Activated naive CD4-positive, alpha-beta T cell treated with anti-CD3 and anti-CD28 coated beads, Interleukin-2, amount 10 ng/mL, durations not matched to agents 7 days and 5 days (primary cell): ENCODE measurements around the gene PIAS1.
"Not testable (repeated sequence)": the region's sequence is repeated elsewhere in the genome, so short reads cannot be mapped to it uniquely, and the experiment has no call there.

ENCODE experiments used
- CTCF ChIA-PET: fragments of 350-600 bp; sonication (Branson Sonifier 250); formaldehyde crosslinking; loops from one replicate; lab custom pipeline; 2021; ENCODE audit warnings: antibody characterized with exemption; lab: Charles Lee
- DNase-seq: peaks from one replicate; pipeline ENCODE4 v3.0.0-alpha.2; 2020
- H3K27ac Mint-ChIP-seq: one replicate; pipeline ENCODE4 v1.8.0; 2021; ENCODE audit warnings: mild to moderate bottlenecking, moderate library complexity, mixed read lengths
- H3K27me3 Mint-ChIP-seq: one replicate; pipeline ENCODE4 v1.8.0; 2021; ENCODE audit warnings: mild to moderate bottlenecking, mixed read lengths
- H3K36me3 Mint-ChIP-seq: one replicate; pipeline ENCODE4 v1.8.0; 2021; ENCODE audit warnings: mixed read lengths
- H3K4me1 Mint-ChIP-seq: one replicate; pipeline ENCODE4 v1.8.0; 2021; ENCODE audit warnings: mixed read lengths
- H3K4me3 Mint-ChIP-seq: one replicate; pipeline ENCODE4 v1.8.0; 2021; ENCODE audit warnings: mild to moderate bottlenecking, moderate library complexity, mixed read lengths
- H3K9me3 Mint-ChIP-seq: one replicate; pipeline ENCODE4 v1.8.0; 2021; ENCODE audit warnings: mixed read lengths

Gene PIAS1

DNA sequence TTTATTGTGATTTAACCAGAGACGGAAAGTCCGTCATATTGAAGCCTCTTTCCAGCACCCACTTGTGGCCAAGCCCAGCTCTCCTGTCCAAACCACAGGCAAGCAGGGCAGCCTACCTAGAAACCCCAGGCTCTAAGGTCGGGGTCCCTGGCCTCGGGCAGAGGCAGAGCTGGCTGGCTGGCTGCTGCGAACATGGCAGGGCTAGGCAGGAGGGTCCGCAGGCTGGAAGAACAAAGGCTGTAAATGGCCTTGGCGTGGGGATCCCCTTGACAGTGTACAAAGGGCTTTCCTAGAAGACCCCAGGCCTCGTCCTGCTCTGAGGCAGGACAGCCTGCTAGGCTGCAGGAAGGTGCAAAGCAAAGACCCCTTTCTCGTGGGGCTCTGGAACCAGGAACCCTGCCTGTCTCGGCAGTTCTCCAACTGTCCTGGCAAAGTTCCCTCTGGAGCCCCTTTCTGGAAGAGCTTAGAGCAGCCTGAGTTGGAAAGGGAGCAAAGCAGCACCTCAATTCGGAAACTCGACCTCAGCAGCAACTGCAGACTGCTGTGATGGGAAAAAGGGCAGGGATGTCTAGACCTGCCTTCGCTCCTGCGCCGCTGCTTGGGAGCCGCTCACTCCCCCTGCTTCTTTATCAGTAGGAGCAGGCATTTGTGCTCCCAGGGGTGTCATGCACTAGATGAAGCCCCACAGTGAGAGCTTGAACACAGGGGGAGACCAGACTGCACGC is 142.5 kb downstream of the PIAS1 start:
- H3K4me1 Mint-ChIP-seq = no peaks in the 10 kb centered on the region
- H3K4me3 Mint-ChIP-seq = no peak overlapping the region
- peaks cover 34% of the 10 kb centered on the region for H3K36me3 Mint-ChIP-seq
- CTCF ChIA-PET = interaction anchor here (0.7 kb wide), 1 partner anchor 14 kb away, joined by 3 read pairs; no protein-coding TSS in a partner anchor
- H3K27me3 Mint-ChIP-seq = no peaks in the 10 kb centered on the region
- no peak for DNase-seq
- H3K9me3 Mint-ChIP-seq = no peaks in the 10 kb centered on the region
- H3K27ac Mint-ChIP-seq = no peak overlapping the region

DNA sequence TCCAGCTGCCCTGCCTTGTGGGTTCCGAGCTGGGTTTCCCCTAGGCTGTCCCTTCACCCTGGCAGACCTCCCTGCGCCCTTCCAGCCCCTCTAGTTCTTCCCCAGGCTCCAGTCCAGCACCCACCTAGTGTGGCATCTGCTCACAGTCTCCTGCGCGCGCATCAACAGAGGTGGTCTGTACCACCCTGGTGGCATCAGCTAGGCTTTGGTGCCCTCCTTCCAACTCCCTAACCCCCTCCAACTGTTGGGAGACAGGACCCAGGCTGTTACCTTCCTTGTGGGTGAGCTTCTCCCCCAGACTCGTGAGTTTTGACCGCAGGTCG is 143.0 kb downstream of the PIAS1 start:
- CTCF ChIA-PET = no interaction called here
- Mint-ChIP-seq H3K27me3 (no peaks in the 10 kb centered on the region), H3K27ac (no peak overlapping the region), H3K9me3 (no peaks in the 10 kb centered on the region), H3K36me3 (peaks cover 32% of the 10 kb centered on the region), H3K4me1 (no peaks in the 10 kb centered on the region), H3K4me3 (no peak overlapping the region)
- no peak for DNase-seq

DNA sequence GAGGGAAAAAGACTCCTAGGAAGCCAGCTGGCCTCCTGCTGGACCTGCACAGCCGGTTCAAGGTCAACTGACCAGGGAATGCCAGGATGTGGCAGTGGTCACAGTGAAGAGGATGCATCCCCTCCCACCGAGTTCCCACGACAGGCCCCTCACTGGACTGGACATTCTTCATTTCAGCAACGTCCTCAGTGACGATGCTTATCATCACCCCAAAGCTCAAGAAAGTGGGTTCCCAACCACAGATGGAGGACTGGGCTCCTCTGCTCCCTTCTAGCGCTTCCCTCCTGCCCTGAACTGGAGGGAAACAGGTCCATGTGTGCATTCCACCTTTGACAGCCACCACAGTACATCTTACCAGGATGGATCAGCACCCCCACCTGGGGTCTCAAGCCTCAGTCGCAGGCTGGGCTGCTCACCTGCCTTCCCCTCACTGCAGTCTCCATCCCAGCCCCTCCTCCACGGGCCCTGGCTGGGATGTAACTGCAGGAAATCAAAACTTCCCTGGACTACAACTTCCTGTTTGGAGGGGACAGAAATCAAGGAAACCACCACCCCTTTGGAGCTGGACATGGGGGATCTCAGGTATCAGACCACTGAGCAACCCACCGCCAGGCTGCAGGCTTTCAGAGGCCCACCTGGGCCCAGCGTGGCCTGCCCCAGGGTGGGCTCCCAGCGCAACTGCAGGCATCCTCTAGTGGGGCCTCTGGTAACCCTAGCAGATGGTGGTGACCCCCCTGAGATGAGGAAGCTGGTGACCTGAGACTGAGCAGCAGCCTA is 143.7 kb downstream of the PIAS1 start:
- Mint-ChIP-seq H3K36me3 (peaks cover 26% of the 10 kb centered on the region), H3K4me1 (no peaks in the 10 kb centered on the region), H3K27ac (no peak overlapping the region), H3K27me3 (no peaks in the 10 kb centered on the region), H3K9me3 (no peaks in the 10 kb centered on the region), H3K4me3 (no peak overlapping the region)
- DNase-seq = no peak
- CTCF ChIA-PET = no interaction called here

DNA sequence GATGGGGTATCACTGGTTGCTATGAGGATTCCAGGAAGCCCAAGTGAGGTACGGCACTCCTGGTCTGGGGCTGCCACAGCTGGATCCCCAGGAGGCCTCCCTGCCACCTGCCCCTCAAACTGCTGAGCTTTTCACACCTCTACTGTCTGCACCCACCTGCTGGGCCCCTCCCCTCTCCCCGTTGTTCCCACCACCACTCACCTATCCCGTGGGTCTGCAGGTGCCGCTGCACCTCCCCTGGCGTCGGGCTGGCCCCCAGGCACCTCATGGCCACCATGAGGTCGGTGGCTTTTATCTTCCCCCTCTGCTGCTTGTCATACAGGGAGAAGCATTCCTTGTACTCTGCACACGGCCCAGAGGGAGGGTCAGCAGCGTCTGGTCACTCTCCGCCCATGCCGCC is 145.2 kb downstream of the PIAS1 start:
- Mint-ChIP-seq H3K4me1 (peaks cover 4% of the 10 kb centered on the region), H3K27ac (no peak overlapping the region), H3K36me3 (peaks cover 16% of the 10 kb centered on the region), H3K27me3 (no peaks in the 10 kb centered on the region), H3K4me3 (no peak overlapping the region), H3K9me3 (no peaks in the 10 kb centered on the region)
- CTCF ChIA-PET = no interaction called here
- DNase-seq = no peak

DNA sequence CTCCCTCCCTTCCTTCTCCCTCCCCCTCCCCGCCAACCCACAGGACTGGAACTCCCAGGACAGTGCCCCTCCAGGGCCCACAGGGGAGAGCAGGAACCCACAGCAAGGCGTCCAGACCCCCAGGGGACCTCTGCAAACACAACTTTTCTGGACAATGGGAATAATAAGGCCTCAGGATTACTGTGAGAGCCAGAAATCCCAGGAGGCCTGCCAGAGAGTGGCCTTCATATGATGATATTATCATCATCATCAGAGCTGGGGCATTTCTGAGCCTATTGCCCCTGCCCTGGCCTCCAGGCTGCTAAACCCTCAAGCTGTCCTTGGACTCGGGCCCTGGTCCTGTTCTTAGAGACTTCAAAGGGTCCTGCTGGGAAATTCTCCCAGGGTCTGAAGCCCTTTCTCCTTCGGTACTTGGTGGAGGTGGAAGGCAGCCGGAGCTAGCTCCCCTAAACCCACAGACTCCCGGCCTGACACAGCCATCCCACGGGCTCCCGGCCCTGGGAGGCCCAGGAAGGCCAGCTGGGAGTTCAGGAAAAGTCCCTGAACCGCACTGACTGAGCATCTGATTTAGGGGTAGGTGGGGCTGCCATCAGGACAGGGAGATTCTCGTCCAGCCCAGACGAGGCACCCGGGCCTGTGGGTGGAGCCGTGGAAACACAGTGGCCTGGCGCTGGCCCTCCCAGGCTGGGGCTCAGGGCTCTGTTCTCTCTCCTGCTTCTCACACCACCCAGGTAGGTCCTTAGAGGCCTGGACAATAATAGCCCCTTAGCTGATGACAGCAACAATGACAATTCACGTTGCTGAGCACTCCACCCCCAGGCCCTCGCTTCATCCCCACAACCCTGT is 146.1 kb downstream of the PIAS1 start:
- H3K4me1 Mint-ChIP-seq = peaks cover 13% of the 10 kb centered on the region
- H3K27ac Mint-ChIP-seq = no peak overlapping the region
- peaks cover 12% of the 10 kb centered on the region for H3K36me3 Mint-ChIP-seq
- no peaks in the 10 kb centered on the region for H3K9me3 Mint-ChIP-seq
- CTCF ChIA-PET = no interaction called here
- no peak for DNase-seq
- no peaks in the 10 kb centered on the region for H3K27me3 Mint-ChIP-seq
- H3K4me3 Mint-ChIP-seq = no peak overlapping the region

DNA sequence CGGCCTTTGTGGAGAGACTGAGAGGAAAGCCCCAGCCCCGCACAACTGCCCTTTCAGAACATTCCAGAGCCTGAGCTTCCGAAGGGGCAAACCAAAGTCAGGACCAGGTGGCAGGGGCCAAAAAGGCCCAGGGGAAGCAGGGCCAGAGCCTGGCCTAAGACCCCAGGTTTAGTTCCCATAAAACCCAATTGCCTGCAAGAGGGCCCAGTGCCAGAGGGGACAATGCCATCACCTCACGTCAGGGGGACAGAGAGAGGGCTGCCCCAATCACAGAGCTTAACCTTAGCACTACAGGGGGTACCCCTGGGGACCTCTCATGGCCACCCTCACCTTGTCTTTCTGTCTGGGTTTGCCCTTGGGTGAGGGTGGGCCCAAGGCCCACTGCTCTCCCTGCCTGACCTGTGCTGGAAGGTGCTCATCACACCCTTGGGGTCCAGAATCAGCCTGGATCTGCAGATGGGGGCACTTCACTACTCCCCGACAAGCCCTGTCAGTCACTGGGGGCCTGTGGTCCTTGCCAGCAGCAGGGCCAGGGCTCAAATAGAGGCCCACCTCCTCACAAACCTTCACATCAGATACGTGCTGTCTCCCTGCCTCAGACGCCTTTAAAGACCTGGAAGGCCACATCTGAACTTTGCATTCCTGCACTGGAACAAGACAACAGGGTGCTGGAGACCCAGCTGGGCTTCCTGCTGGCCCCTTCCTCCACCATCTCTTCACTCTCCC is 147.2 kb downstream of the PIAS1 start:
- Mint-ChIP-seq H3K4me3 (no peak overlapping the region), H3K36me3 (peaks cover 7% of the 10 kb centered on the region), H3K27ac (no peak overlapping the region), H3K27me3 (no peaks in the 10 kb centered on the region), H3K9me3 (no peaks in the 10 kb centered on the region), H3K4me1 (peaks cover 21% of the 10 kb centered on the region)
- CTCF ChIA-PET = no interaction called here
- no peak for DNase-seq

DNA sequence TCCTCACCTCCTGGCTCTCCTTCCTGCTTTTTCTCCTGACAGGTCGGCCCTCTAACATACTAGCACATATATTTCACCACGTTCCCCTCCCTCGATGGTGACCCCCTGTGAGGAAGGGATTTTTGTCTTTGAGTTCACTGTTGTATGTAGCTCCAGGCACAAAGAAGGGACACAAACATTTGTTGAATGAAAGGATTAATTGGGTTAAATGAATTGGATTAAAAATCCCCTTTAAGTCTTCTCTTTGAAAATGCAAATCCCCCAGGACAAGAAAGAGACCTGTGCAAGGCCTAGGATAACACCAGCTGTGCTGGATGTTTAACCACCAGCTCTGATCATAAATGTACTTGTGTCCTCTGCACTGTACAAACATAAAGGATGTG is 147.8 kb downstream of the PIAS1 start:
- no peak overlapping the region for H3K4me3 Mint-ChIP-seq
- no peaks in the 10 kb centered on the region for H3K27me3 Mint-ChIP-seq
- CTCF ChIA-PET = no interaction called here
- no peaks in the 10 kb centered on the region for H3K9me3 Mint-ChIP-seq
- peaks cover 7% of the 10 kb centered on the region for H3K36me3 Mint-ChIP-seq
- peaks cover 22% of the 10 kb centered on the region for H3K4me1 Mint-ChIP-seq
- no peak overlapping the region for H3K27ac Mint-ChIP-seq
- DNase-seq = no peak

DNA sequence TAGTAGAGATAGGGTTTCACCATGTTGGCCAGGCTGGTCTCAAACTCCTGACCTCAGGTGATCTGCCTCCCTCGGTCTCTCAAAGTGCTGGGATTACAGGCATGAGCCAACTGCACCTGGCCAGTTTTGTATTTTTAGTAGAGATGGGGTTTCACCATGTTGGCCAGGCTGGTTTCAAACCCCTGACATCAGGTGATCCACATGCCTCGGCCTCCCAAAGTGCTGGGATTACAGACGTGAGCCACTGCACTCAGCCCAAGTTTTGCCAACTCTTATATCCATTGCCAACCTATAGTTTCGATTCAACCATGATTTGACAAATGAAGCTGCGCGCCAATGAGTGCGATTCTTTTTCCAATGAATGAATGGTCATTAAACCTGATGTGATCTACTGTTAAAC is 148.9 kb downstream of the PIAS1 start:
- CTCF ChIA-PET, H3K27me3 Mint-ChIP-seq, H3K9me3 Mint-ChIP-seq, DNase-seq, H3K4me3 Mint-ChIP-seq, H3K27ac Mint-ChIP-seq: not testable (repeated sequence)
- peaks cover 27% of the 10 kb centered on the region for H3K4me1 Mint-ChIP-seq
- H3K36me3 Mint-ChIP-seq = peaks cover 10% of the 10 kb centered on the region

DNA sequence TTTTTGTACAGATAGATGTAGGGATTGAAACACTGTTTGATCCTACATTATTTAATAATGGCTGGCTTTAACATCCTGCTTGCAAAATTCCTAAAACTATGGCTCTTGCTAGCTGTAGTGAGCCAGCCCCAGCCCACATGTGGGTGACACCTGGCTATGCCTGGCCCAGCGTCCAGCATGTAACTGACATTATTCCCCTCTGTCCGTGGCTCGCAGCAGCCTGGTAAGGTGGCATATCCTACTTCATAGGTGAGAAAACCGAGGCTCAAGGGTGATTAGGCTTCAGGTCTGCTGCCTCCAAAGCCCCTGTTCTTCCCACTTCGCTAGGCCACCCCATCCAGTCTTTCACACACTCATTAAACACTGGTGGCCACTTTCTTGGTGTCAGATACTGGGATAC is 149.4 kb downstream of the PIAS1 start:
- Mint-ChIP-seq H3K36me3 (peaks cover 10% of the 10 kb centered on the region), H3K27me3 (no peaks in the 10 kb centered on the region), H3K27ac (no peak overlapping the region)

DNA sequence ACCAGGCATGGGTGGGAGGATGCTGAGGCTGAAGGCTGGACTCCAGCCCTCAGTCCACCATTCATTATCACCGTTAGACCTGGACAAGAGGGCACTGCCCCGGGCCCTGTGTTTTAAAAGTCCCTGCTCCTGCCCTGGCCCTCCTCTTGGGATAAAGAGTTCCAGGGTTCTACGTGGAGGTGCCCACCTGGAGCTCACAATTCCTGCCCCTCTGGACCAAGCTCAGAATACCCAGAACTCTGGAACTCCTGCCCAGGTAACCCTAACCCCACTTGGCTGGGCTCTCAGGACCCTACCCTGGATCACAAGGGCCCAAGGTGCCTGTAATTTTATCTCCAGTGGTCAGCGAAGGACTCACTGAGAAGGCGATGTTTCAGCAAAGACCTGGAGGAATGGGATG is 149.8 kb downstream of the PIAS1 start:
- Mint-ChIP-seq H3K36me3 (peaks cover 10% of the 10 kb centered on the region), H3K27ac (no peak overlapping the region), H3K4me1 (peaks cover 37% of the 10 kb centered on the region), H3K9me3 (no peaks in the 10 kb centered on the region), H3K27me3 (no peaks in the 10 kb centered on the region), H3K4me3 (no peak overlapping the region)
- CTCF ChIA-PET = no interaction called here
- no peak for DNase-seq

More for the DNA sequence above, 149.4 kb downstream of the PIAS1 start:
- DNase-seq = no peak
- H3K4me1 Mint-ChIP-seq = peaks cover 32% of the 10 kb centered on the region
- CTCF ChIA-PET = no interaction called here
- no peaks in the 10 kb centered on the region for H3K9me3 Mint-ChIP-seq
- no peak overlapping the region for H3K4me3 Mint-ChIP-seq

DNA sequence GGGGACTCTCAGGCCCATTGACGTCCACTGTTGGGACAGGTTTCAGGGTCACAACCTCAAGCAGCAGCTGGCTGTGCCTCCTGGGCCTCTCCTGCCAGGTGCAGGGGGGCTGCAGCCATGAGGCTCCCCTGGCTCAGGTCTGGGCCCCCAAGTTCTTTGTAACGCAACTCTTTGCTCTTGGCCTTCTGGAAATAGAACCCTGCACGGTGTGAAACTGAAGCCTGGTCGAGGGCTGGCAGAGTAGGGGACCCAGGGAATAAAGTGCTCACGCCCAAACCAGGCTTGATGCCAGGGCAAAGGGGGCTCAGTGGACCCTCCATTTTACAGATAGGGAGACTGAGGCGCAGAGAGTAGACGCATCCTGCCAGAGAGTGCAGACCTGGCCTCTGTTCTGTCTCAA is 150.2 kb downstream of the PIAS1 start:
- peaks cover 10% of the 10 kb centered on the region for H3K36me3 Mint-ChIP-seq
- CTCF ChIA-PET = no interaction called here
- no peaks in the 10 kb centered on the region for H3K27me3 Mint-ChIP-seq

DNA sequence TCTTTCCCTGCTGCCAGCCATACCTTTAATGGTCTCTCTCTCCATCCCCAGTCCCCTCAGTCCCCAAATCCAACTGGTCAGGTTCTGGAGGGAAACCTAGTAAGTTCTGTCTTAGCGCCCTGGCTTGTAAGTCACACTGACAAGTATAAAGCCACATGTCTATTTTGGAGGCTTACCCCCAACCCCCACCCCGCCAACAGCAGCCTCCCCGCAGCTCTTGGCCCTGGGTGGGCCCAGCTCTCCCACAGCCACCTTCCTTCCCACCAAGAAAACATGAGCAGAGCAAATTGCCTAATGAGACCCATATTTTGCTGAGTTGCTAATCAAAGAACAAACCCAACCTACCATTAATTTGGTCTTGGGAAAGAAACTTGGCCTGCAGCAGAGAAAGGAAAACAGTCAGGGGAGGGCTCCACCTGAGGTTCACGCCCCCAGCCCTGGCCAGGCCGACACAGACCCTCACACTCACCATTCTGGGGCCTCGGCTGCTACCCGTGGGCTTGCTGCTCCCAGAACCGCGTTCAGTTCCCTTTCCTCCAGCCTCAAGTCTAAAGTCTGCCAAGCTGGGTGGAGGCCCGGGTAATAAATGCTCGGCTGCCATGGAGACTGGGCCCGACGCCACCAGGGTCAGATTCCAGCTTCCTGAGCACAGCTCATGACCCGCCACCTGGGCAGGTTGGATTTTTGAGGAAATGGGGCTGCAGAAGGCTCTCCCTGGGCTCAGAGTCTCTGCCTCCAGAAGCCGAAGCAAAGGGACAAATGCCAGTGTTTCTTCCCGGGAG is 150.9 kb downstream of the PIAS1 start, which contains the start of gene CALML4:
Gene CALML4, minus strand, starts transcription at position 557 of the 782 bp plus-strand sequence. Its CDS starts 85 bp downstream, at position 472.
- peaks cover 47% of the 10 kb centered on the region for H3K4me1 Mint-ChIP-seq
- H3K9me3 Mint-ChIP-seq = no peaks in the 10 kb centered on the region
- H3K36me3 Mint-ChIP-seq = peaks cover 8% of the 10 kb centered on the region
- H3K27me3 Mint-ChIP-seq = no peaks in the 10 kb centered on the region
- peak within 1 kb of the TSS; percentile 57 for H3K4me3 Mint-ChIP-seq
- no peak for DNase-seq
- peak within 1 kb of the TSS; percentile 77 for H3K27ac Mint-ChIP-seq
- CTCF ChIA-PET = no interaction called here

More for the DNA sequence above, 150.2 kb downstream of the PIAS1 start:
- Mint-ChIP-seq H3K9me3 (no peaks in the 10 kb centered on the region), H3K4me1 (peaks cover 41% of the 10 kb centered on the region), H3K4me3 (peak overlapping the region; percentile 57), H3K27ac (peak overlapping the region; percentile 52)
- DNase-seq = no peak

DNA sequence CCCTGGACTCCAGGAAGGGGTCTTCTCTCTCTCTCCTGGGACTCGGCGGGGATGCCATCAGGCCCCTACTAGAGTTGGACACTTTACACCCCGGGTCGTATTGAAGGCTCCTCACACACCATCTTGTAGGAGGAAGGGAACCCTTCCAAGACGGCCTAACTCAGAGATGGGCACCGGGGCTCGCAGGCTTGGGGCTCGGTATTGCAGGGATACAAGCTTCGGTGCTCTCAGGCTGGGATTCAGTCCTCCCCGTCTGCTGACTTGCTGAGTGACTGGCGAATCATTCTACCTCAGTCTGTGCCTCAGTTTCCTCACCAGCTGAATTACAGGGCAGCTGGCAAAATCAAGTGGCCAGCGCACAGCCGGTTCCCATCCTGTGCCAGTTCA is 151.4 kb downstream of the PIAS1 start:
- CTCF ChIA-PET = no interaction called here
- Mint-ChIP-seq H3K36me3 (peaks cover 8% of the 10 kb centered on the region), H3K27ac (peak overlapping the region; percentile 77)

More for the DNA sequence above, 151.4 kb downstream of the PIAS1 start:
- H3K9me3 Mint-ChIP-seq = no peaks in the 10 kb centered on the region
- H3K27me3 Mint-ChIP-seq = no peaks in the 10 kb centered on the region
- peak overlapping the region; percentile 57 for H3K4me3 Mint-ChIP-seq
- no peak for DNase-seq
- H3K4me1 Mint-ChIP-seq = peaks cover 50% of the 10 kb centered on the region
